Hepatic stellate cell (primary cell): ENCODE measurements around the gene PSMG4.

Experiments
- DNase-seq: peaks from one replicate; pipeline ENCODE4 v3.0.0; 2011; ENCODE audit warnings: low spot score

PSMG4 gene

DNA sequence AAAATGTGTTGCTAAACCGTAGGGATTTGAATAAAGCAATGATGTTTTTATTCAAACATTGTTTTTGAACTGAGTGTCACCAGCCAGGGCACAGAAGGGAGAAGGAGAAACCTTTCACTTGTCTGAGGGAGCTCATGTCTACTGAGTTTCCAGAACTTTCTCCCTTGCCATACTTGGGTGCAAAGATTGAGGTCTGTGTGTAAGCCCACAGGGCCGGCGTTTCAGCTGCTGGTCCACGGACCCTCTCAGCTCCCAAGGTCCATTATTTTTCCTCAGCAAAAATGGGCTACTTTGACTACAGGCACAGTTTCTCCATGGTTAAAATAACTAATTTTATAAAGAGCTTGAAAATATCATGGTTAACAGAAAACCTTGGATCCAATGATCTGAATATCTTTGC lies 32.6 kb downstream of the PSMG4 start:
- no peak for DNase-seq

DNA sequence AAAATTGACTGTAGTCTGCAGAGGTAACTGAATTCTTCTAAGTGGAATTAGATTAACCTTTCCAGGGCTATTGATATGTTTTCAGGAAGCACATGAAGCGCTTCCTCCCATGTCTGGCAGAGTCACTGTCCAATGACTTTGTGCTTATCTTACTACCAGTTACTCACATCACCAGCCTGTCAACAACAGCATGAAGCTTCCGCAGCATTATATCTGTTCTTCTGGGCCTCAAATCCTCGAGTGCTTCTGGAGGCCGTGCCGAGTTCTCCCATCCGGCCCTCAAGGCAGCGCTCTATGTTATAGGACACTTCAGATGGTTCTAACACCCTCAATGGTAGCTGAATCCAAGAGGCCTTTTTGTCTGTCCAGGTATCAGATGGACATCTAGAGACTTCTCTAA lies 33.2 kb downstream of the PSMG4 start:
- DNase-seq: no peak

- no peak for DNase-seq
These were observed 33.9 kb downstream of the PSMG4 start for GRCh38 chr6:3292431-3293197.

DNA sequence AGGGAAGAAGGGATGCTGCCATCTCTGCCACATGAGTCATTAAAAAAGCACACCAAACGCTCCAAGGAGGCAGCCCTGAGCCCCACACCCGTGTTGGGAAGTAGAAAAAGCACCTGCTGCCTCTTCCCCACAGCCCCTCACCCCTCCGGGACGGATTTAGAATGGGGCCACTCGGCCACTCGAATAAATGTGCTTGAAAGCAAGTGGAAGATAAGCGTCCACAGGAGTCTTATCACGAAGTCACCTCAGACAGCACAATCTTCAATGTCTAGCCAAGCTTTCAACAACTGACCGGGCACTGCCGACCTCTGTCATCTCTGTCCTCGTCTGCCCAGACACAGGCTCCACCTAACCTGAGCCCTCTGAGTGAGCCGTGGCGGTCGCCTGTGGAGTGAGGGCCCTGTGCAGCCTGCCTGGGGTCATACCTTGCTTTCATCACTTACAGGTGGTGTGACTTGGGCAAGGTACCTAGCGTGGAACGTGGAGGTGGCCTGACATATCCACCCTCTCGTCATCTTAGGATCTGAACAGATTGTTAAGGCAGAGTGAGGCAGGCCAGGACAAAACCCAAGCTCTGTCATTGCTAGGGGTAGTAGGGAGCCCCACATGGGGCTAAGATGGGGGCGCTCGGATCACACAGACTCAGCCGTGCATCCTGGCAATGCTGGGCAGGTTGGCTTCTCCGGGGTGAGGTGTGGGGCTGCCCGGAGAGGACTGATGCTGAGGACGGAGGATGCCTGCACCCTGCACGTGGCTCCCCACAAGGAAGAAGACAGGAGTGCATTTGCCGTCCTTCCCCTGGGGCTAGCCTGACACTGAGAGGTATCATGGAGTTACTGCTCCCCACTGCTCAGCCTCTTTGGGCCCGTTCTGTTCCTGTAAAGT lies 34.8 kb downstream of the PSMG4 start:
- no peak for DNase-seq

GRCh38 chr6:3294396-3294795 lies 35.6 kb downstream of the PSMG4 start:
- no peak for DNase-seq

DNA sequence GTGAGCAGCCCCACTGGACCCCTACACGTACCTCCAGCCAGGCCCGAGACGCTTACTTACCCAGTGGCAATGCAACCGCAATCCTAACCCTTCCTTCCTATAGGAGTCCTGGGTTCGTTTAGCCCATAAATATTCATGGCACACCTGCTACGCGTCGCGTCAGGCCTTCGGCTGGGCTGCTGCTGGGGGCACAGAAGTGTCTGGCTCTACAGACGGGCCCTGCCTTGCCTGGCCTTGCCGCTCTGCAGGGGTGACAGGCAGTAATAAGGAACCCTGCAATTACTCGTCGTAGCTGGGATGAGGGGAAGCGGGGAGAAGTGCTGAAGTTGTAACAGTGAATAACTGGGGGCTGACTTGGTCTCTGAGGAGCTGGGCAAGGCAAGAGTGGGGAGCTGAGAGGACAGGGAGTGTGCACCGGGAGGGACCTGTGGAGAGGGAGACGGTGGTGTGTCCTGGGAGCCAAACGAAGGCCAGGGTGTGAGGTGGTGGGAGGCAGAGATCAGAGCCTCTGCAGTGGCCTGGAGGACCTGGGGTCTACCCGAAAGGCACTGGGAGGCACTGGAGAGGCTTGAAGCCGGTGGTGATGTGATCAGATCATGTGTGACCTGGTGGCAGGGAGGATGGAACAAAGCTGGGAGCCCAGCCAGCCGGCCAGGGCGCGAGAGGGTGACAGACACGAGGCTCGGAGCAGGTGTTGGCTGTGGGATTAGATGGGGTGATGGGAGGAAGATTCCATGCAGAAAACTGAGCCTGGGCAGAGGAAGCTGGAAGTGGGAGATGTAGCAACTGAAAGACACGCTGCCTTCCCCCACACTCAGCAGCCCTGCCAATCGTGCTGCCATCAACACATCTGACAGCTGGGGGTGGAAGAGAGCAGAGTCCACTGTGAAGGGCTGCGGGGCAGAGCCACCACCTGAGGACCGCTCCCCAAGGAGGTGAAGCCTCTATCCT lies 36.4 kb downstream of the PSMG4 start:
- DNase-seq: no peak

DNA sequence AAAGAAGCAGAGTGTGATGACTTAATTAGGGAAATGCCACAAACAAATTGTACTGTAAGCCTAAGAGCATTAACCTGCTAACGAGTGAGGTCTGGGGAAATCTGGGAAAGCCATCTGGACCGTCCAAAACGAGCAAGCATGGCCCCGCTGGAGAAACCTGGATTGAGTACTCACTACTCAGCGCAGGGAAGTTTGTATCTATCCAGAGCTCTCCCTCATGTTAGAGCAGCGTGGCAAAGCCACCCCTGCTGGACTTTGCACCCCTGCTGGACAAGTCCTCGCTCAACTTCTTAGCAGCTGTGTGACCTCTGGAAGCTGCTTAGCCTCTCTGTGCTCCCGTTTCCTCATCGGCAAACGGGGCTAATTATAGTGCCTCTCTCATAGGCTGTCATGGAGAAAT lies 37.3 kb downstream of the PSMG4 start:
- no peak for DNase-seq

- no peak for DNase-seq
These were observed 37.8 kb downstream of the PSMG4 start for GRCh38 chr6:3296537-3296936.

GRCh38 chr6:3297006-3297405 lies 38.3 kb downstream of the PSMG4 start:
- DNase-seq: no peak

DNA sequence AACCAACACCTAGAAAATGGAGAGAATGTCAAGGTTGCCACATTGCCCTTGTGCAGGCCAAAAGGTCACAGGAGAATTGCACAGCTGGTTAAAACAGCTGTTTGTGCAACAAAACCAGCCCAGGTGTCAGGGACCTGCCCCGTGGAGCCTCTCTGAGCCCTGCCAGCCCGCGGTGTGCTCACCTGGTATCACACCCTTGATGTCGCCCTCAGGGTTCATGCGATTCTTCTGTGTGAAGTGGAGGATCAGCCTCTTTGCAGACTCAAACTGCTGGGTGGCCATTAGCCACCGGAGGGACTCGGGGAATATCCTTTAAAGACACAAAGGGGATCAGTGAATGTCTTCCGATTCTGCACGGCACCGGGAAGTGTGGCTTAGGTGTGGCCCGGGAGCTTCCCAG lies 39.2 kb downstream of the PSMG4 start:
- no peak for DNase-seq

GRCh38 chr6:3299221-3299620 lies 40.5 kb downstream of the PSMG4 start:
- DNase-seq: no peak

GRCh38 chr6:3301506-3301905 lies 42.8 kb downstream of the PSMG4 start:
- DNase-seq: no peak

GRCh38 chr6:3303795-3304411 lies 45.2 kb downstream of the PSMG4 start:
- DNase-seq: no peak

GRCh38 chr6:3304500-3305215 lies 45.9 kb downstream of the PSMG4 start:
- DNase-seq: no peak

- DNase-seq: no peak
These were observed 46.4 kb downstream of the PSMG4 start for GRCh38 chr6:3305216-3305565.

DNA sequence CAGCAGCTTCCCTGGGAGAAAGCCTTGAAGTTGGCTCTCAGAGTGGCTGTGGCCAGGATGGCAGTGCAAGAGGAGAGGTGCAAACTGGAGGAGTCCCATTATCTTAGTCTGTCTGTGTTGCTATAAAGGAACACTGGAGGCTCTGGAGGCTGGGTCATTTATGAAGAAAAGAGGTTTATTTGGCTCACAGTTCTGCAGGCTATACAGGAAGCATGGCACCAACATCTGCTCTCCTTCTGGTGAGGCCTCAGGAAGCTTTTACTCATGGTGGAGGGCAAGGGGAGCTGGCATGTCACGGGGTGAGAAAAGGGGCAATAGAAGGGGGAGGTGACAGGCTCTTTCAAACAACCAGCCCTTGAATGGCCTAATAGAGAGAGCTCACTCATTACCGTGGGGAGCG lies 47.1 kb downstream of the PSMG4 start:
- no peak for DNase-seq

DNA sequence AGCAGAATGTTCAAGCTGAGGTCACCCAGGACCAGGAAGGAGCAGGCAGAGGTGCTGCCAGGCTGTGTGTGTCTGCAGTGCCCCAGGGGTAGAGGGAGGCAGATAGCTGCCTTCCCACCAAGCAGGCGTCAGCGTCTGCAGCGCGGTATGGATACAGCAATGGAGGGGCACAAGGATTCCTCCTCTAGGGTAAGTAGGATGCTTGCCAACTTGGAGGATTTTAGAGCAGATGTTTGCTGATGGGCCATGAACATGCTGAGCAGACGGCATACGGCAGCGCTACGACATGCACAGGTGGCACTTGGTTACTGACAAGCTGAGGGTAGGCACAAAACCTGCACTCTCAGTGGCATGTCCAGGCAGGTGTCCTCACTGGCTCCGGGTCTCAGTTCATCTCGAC lies 48.1 kb downstream of the PSMG4 start:
- no peak for DNase-seq

- DNase-seq: no peak
These were observed 48.7 kb downstream of the PSMG4 start for GRCh38 chr6:3307436-3307835.

DNA sequence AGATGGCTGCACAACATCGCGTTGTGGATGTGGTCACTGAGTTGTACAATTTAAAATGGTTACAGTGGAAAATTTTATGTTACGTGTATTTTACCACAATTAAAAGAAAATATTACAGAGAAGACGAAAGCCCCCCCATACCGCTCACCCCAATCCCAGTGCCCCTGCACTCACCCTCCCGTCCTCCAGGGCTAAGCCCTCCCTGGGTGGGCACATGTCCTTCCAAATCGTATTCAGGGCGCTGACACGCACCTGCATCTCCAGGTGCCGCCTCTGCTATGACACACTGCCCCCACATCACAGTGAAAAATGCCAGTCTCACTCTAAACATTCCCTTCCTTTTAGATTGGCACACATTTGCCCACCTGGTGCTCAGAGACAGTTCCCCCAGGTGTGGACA lies 49.4 kb downstream of the PSMG4 start:
- no peak for DNase-seq

GRCh38 chr6:3309391-3310050 lies 50.8 kb downstream of the PSMG4 start:
- DNase-seq: no peak

GRCh38 chr6:3310051-3310448 lies 51.3 kb downstream of the PSMG4 start:
- no peak for DNase-seq
